SK-N-MC (cell line): Measurements from ENCODE around the gene RCBTB1.

Experiments used
- DNase-seq: peaks from one replicate; pipeline ENCODE4 v3.0.0-alpha.2; 2011; ENCODE audit warnings: low read depth, low spot score
- H3K27ac ChIP-seq: fragments of 200-600 bp; sonication (generic); 2 replicates; pipeline ENCODE4 v1.5.1; 2016; ENCODE audit warnings: mixed run types
- H3K36me3 ChIP-seq: fragments of 200-600 bp; sonication (generic); 2 replicates; pipeline ENCODE4 v1.6.1; 2017; ENCODE audit warnings: antibody characterized with exemption, low read length, mixed read lengths; ENCODE audit not compliant: insufficient read depth
- H3K4me3 ChIP-seq: fragments of 200-600 bp; sonication (generic); 2 replicates; pipeline ENCODE4 v1.5.1; 2016
- H3K9ac ChIP-seq: fragments of 200-600 bp; sonication (generic); 2 replicates; pipeline ENCODE4 v1.8.0; 2017; ENCODE audit warnings: mixed run types, mixed read lengths; ENCODE audit not compliant: insufficient read length
- H3K9me3 ChIP-seq: fragments of 200-600 bp; sonication (generic); 2 replicates; pipeline ENCODE4 v1.6.1; 2017; ENCODE audit warnings: low read depth, mild to moderate bottlenecking, antibody characterized with exemption, low read length, moderate library complexity, mixed read lengths
- EZH2 ChIP-seq: fragments of 200-600 bp; sonication (generic); IDR thresholded peaks from one replicate; pipeline ENCODE4 v1.6.1; 2017; ENCODE audit warnings: antibody characterized with exemption
- FOXP2 ChIP-seq: optimal IDR thresholded peaks from 2 replicates; pipeline ENCODE3; 2011; ENCODE audit warnings: mild to moderate bottlenecking, moderate library complexity; ENCODE audit not compliant: insufficient read depth; ENCODE audit errors: extremely low read length, control extremely low read depth
- POLR2AphosphoS5 ChIP-seq: IDR thresholded peaks from 2 replicates; pipeline ENCODE4 v1.6.1; 2012; ENCODE audit warnings: mild to moderate bottlenecking, low read depth, low read length, borderline replicate concordance

RCBTB1 gene

DNA sequence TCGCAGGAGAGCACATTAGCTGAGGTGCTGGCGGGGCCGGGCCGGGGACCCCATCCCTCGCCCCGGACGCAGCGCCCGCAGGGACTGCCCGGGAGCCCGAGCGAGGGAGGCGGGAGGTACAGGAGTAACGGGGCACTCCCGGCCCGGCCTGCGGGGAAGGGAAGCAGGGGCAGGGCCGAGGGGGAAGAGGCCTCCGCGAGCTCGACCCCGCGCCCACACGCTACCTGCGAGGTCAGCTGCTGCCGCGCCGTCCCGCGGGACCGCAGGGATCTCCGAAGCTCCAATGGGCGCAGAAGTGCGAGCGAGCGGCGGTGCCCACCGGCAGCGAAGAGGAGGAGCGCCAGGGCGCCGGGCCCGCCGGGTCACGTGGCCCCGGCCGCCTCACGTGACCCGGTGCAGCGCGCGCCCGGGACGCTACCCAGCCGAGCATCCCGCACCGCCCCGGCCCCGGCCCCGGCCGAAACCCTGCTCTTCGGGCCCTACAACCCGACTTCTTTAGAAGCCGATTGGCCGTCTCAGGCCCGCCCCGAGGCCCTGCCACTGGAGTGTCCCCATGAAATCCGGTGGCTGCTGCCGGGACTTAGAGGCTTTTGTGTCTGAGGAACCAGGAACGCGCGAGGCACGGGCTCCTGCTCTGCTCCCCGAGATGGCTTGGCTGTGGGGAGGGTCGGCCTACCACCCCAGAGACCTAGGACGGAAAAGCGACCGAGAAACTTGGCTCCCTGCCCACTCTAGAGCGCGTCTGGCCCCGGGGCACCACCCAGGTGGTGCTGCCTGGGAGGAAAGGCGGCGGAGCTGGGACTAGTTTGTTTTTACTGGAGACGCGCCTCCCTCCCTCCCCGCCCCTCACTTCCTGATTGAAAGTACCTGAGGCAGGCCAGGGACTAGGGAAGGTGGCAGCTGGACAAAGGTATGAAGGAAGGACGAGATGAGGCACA lies at the start of gene RCBTB1:
Gene RCBTB1, minus strand, starts transcription at position 339 of the 938 bp plus-strand sequence. CDS start 18,279 bp downstream, outside the sequence.
- Histone ChIP-seq H3K4me3 (peak within 1 kb of the TSS; percentile 89), H3K9me3 (no peaks in the 10 kb centered on the region), H3K27ac (no peak within 1 kb of the TSS), H3K36me3 (peaks cover 1% of the 10 kb centered on the region; the same call in 1 of the 2 replicates), H3K9ac (peak within 1 kb of the TSS; percentile 91)
- TF ChIP-seq FOXP2 (no peak), POLR2AphosphoS5 (peak; percentile 64; the same call in 1 of the 2 replicates)
- DNase-seq = no peak

DNA sequence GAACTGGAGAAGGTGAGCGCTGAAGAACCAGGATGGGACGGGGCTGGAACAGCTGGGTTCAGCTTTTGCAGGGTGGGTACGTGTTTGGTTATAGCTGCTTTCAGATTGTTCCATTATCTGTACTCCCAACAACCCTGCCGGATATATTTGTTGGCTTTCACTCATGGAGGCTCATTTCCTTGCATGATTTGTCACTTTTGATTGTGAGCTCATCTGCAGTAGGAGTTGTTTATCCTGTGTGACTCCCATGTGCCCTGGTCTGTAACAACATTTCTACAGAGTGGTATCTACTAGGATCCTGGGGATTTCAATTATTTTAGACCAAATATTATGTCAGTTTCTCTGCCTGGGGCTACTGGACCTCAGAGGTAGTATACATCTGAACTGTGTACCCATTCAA lies 48.4 kb upstream of the RCBTB1 start:
- Histone ChIP-seq H3K4me3 (no peak overlapping the region), H3K9me3 (no peaks in the 10 kb centered on the region), H3K27ac (no peak overlapping the region), H3K9ac (no peak overlapping the region), H3K36me3 (no peaks in the 10 kb centered on the region)
- TF ChIP-seq FOXP2 (no peak), EZH2 (no peak), POLR2AphosphoS5 (no peak)
- DNase-seq = no peak

GRCh38 chr13:49632156-49632555 lies 46.8 kb upstream of the RCBTB1 start:
- Histone ChIP-seq H3K27ac (no peak overlapping the region), H3K36me3 (no peaks in the 10 kb centered on the region), H3K4me3 (no peak overlapping the region), H3K9ac (no peak overlapping the region), H3K9me3 (no peaks in the 10 kb centered on the region)
- no peak for TF ChIP-seq EZH2
- TF ChIP-seq FOXP2 = no peak
- no peak for TF ChIP-seq POLR2AphosphoS5
- no peak for DNase-seq

- no peak overlapping the region for H3K9ac ChIP-seq
- H3K9me3 ChIP-seq = no peaks in the 10 kb centered on the region
- TF ChIP-seq FOXP2 = no peak
- H3K4me3 ChIP-seq = no peak overlapping the region
- H3K36me3 ChIP-seq = no peaks in the 10 kb centered on the region
- DNase-seq = no peak
- no peak overlapping the region for H3K27ac ChIP-seq
Observed at GRCh38 chr13:49630580-49630979, 45.2 kb upstream of the RCBTB1 start.

DNA sequence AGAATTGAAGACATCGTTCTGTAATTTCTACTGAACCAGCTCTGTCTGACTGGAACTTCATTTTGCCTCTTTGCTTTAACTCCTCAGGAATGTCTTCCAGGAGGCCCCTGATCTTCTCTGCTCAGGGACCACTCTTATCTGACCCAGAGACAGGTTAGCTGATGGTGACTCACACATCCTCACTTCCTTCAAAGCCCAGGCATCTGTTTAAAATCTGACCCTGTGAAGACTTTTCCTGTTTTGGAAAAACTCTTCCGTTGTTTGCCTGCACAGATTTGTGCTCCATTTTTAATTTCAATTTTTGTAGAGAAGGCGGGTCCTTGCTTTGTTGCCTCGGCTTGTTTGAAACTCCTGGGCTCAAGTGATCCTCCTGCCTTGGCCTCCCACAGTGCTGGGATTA lies 44.6 kb upstream of the RCBTB1 start:
- Histone ChIP-seq H3K9ac (no peak overlapping the region), H3K9me3 (no peaks in the 10 kb centered on the region), H3K27ac (no peak overlapping the region), H3K4me3 (no peak overlapping the region), H3K36me3 (no peaks in the 10 kb centered on the region)
- TF ChIP-seq EZH2 (no peak), POLR2AphosphoS5 (no peak), FOXP2 (no peak)
- DNase-seq = no peak

DNA sequence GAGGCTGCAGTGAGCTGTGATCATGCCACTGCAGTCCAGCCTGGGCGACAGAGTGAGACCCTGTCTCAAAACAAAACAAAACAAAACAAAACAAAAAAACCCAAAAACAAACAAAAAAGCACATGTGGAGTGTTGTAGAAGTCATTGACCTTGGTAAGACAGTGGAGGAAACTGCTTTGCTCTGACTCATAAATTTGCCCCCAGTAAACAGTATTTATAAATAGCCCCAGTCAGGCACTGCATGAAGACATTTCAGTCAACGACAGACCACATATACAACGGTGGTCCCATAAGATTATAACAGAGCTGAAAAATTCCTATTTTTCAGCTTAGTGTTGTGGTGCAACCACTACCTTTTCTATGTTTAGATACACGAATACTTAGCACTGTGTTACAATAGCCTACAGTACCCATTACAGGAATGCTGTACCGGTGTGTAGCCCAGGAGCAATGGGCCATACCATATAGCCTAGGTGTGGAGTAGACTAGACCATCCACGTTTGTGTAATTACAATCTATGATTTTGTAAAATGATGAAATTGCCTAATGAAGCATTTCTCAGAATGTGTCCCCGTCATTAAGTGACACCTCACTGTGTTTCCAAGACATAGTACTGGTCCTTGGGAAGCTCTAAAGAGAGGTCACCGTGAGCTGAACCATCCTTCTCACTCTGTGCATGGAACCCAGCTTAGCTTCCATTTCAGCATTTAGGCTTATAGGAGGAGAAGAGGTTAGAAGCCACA lies 44.0 kb upstream of the RCBTB1 start:
- no peak for DNase-seq
- Histone ChIP-seq H3K9me3 (no peaks in the 10 kb centered on the region), H3K27ac (no peak overlapping the region), H3K9ac (no peak overlapping the region), H3K4me3 (no peak overlapping the region), H3K36me3 (no peaks in the 10 kb centered on the region)
- TF ChIP-seq FOXP2 (no peak), POLR2AphosphoS5 (no peak), EZH2 (no peak)

- no peak for DNase-seq
- Histone ChIP-seq H3K36me3 (no peaks in the 10 kb centered on the region), H3K4me3 (no peak within 1 kb of the TSS), H3K27ac (no peak within 1 kb of the TSS), H3K9ac (no peak within 1 kb of the TSS), H3K9me3 (no peaks in the 10 kb centered on the region)
- TF ChIP-seq EZH2 (no peak), FOXP2 (no peak), POLR2AphosphoS5 (no peak)
Observed at GRCh38 chr13:49627831-49628652, 42.7 kb upstream of the RCBTB1 start, which contains the start of gene ARL11. Gene ARL11 (plus strand): TSS chr13:49628507. CDS start chr13:49630448, 1,941 bp downstream.
